ENCODE results near the gene ANKRD52. TPM values are rescaled to one million over a fixed set of nuclear protein-coding genes. Genes with fewer than 3 reads are reported as not detected.
"Not testable (repeated sequence)": the region's sequence is repeated elsewhere in the genome, so short reads cannot be mapped to it uniquely, and the experiment has no call there.

The ANKRD52 gene
- total RNA-seq, 1 donor from 2014 or later: 49.1 TPM

- Mint-ChIP-seq H3K27ac (ENCODE audit: unreplicated experiment) (no peak overlapping the region), H3K27me3 (ENCODE audit: unreplicated experiment) (no peaks in the 10 kb centered on the region), H3K4me1 (ENCODE audit: low read depth, unreplicated experiment) (no peaks in the 10 kb centered on the region), H3K36me3 (ENCODE audit: unreplicated experiment) (peaks cover 5% of the 10 kb centered on the region), H3K4me3 (ENCODE audit: unreplicated experiment) (no peak overlapping the region), H3K9me3 (ENCODE audit: unreplicated experiment) (no peaks in the 10 kb centered on the region)
- no peak for DNase-seq
- TF ChIP-seq CTCF (IDR thresholded peaks at IDR 0.05; ENCODE audit: partially characterized antibody, unreplicated experiment): no peak
Measured at GRCh38 chr12:56202838-56203237, 55.3 kb downstream of the ANKRD52 start.

- no peak overlapping the region for H3K27ac Mint-ChIP-seq (ENCODE audit: unreplicated experiment)
- H3K9me3 Mint-ChIP-seq (ENCODE audit: unreplicated experiment): peaks cover 1% of the 10 kb centered on the region
- no peak for DNase-seq
- peaks cover 3% of the 10 kb centered on the region for H3K36me3 Mint-ChIP-seq (ENCODE audit: unreplicated experiment)
- H3K4me3 Mint-ChIP-seq (ENCODE audit: unreplicated experiment): no peak overlapping the region
- no peak for TF ChIP-seq CTCF (IDR thresholded peaks at IDR 0.05; ENCODE audit: partially characterized antibody, unreplicated experiment)
- H3K27me3 Mint-ChIP-seq (ENCODE audit: unreplicated experiment): no peaks in the 10 kb centered on the region
- no peaks in the 10 kb centered on the region for H3K4me1 Mint-ChIP-seq (ENCODE audit: low read depth, unreplicated experiment)
Measured at GRCh38 chr12:56202366-56202765, 55.8 kb downstream of the ANKRD52 start.

GRCh38 chr12:56198836-56199235 is 59.3 kb downstream of the ANKRD52 start:
- H3K9me3 Mint-ChIP-seq (ENCODE audit: unreplicated experiment): peaks cover 1% of the 10 kb centered on the region
- H3K27ac Mint-ChIP-seq (ENCODE audit: unreplicated experiment): no peak overlapping the region
- DNase-seq: no peak
- TF ChIP-seq CTCF (IDR thresholded peaks at IDR 0.05; ENCODE audit: partially characterized antibody, unreplicated experiment): no peak
- H3K36me3 Mint-ChIP-seq (ENCODE audit: unreplicated experiment): no peaks in the 10 kb centered on the region
- no peaks in the 10 kb centered on the region for H3K4me1 Mint-ChIP-seq (ENCODE audit: low read depth, unreplicated experiment)
- no peaks in the 10 kb centered on the region for H3K27me3 Mint-ChIP-seq (ENCODE audit: unreplicated experiment)
- no peak overlapping the region for H3K4me3 Mint-ChIP-seq (ENCODE audit: unreplicated experiment)

- no peak for DNase-seq
- no peak overlapping the region for H3K4me3 Mint-ChIP-seq (ENCODE audit: unreplicated experiment)
- no peaks in the 10 kb centered on the region for H3K36me3 Mint-ChIP-seq (ENCODE audit: unreplicated experiment)
- H3K27ac Mint-ChIP-seq (ENCODE audit: unreplicated experiment): no peak overlapping the region
- no peak for TF ChIP-seq CTCF (IDR thresholded peaks at IDR 0.05; ENCODE audit: partially characterized antibody, unreplicated experiment)
- H3K27me3 Mint-ChIP-seq (ENCODE audit: unreplicated experiment): peaks cover 4% of the 10 kb centered on the region
- no peaks in the 10 kb centered on the region for H3K4me1 Mint-ChIP-seq (ENCODE audit: low read depth, unreplicated experiment)
- peaks cover 1% of the 10 kb centered on the region for H3K9me3 Mint-ChIP-seq (ENCODE audit: unreplicated experiment)
Measured at GRCh38 chr12:56197921-56198635, 60.1 kb downstream of the ANKRD52 start.

GRCh38 chr12:56196818-56197550 is 61.2 kb downstream of the ANKRD52 start:
- not testable (repeated sequence) for H3K27me3 Mint-ChIP-seq (ENCODE audit: unreplicated experiment); H3K36me3 Mint-ChIP-seq (ENCODE audit: unreplicated experiment); H3K9me3 Mint-ChIP-seq (ENCODE audit: unreplicated experiment); H3K27ac Mint-ChIP-seq (ENCODE audit: unreplicated experiment); DNase-seq; H3K4me1 Mint-ChIP-seq (ENCODE audit: low read depth, unreplicated experiment)
- H3K4me3 Mint-ChIP-seq (ENCODE audit: unreplicated experiment): peak overlapping the region; percentile 25

Data from glutamatergic neuron (in vitro differentiated cells).